GM23338 (cell line): ENCODE data around the gene LYZL6. TPM values are rescaled to one million over a fixed set of nuclear protein-coding genes. Genes with fewer than 3 reads are reported as not detected.

ENCODE experiments used
- ATAC-seq: fragments of 200-7000 bp; cut with Tn5 transposase; 3 replicates; pipeline ENCODE4 v1.9.1; 2020
- DNase-seq: peaks from one replicate; pipeline ENCODE4 v3.0.0-alpha.2; 2015; ENCODE audit warnings: low spot score
- H2AFZ ChIP-seq: fragments of 200-600 bp; sonication (generic); 2 replicates; pipeline ENCODE4 v1.8.0; 2016; ENCODE audit warnings: antibody characterized with exemption, mild to moderate bottlenecking, moderate library complexity
- H3F3A ChIP-seq: fragments of 200-600 bp; sonication (generic); replicated peaks from 2 replicates; pipeline ENCODE4 v1.8.0; 2017; ENCODE audit warnings: antibody characterized with exemption, mixed run types, low read depth
- H3K27ac ChIP-seq: fragments of 200-600 bp; sonication (generic); 2 replicates; pipeline ENCODE4 v1.6.1; 2016; ENCODE audit warnings: low read depth
- H3K27me3 ChIP-seq: fragments of 200-600 bp; sonication (generic); 2 replicates; pipeline ENCODE4 v1.8.0; 2016; ENCODE audit warnings: mild to moderate bottlenecking, mixed run types, moderate library complexity; ENCODE audit not compliant: insufficient read depth
- H3K36me3 ChIP-seq: fragments of 200-600 bp; sonication (generic); 2 replicates; pipeline ENCODE4 v1.8.0; 2016; ENCODE audit warnings: mild to moderate bottlenecking; ENCODE audit not compliant: insufficient read depth
- H3K4me1 ChIP-seq: fragments of 200-600 bp; sonication (generic); 2 replicates; pipeline ENCODE4 v1.8.0; 2016; ENCODE audit warnings: mild to moderate bottlenecking, moderate library complexity; ENCODE audit not compliant: insufficient read depth
- H3K4me2 ChIP-seq: fragments of 200-600 bp; sonication (generic); 2 replicates; pipeline ENCODE4 v1.7.1; 2017; ENCODE audit warnings: mixed run types
- H3K4me3 ChIP-seq: fragments of 200-600 bp; sonication (generic); 2 replicates; pipeline ENCODE4 v1.6.1; 2016; ENCODE audit warnings: mixed run types
- H3K79me2 ChIP-seq: fragments of 200-600 bp; sonication (generic); replicated peaks from 2 replicates; pipeline ENCODE4 v1.8.0; 2017; ENCODE audit warnings: mild to moderate bottlenecking; ENCODE audit not compliant: insufficient read depth
- H3K9me2 ChIP-seq: fragments of 200-600 bp; sonication (generic); 2 replicates; pipeline ENCODE4 v1.8.0; 2017; ENCODE audit not compliant: insufficient read depth
- H4K20me1 ChIP-seq: fragments of 200-600 bp; sonication (generic); replicated peaks from 2 replicates; pipeline ENCODE4 v1.8.0; 2017; ENCODE audit warnings: mild to moderate bottlenecking; ENCODE audit not compliant: insufficient read depth
- H3K27ac Mint-ChIP-seq: 2 replicates; pipeline ENCODE4 v1.8.0; 2020; ENCODE audit warnings: inconsistent platforms, mild to moderate bottlenecking, moderate library complexity, mixed read lengths
- H3K27me3 Mint-ChIP-seq: 3 replicates; pipeline ENCODE4 v1.8.0; 2022; ENCODE audit warnings: low read depth, mild to moderate bottlenecking, moderate library complexity, mixed read lengths, inconsistent platforms; ENCODE audit not compliant: insufficient read depth, poor library complexity
- H3K36me3 Mint-ChIP-seq: 3 replicates; pipeline ENCODE4 v1.8.0; 2021; ENCODE audit warnings: low read depth, mild to moderate bottlenecking, inconsistent platforms, moderate library complexity, mixed read lengths
- H3K4me1 Mint-ChIP-seq: 3 replicates; pipeline ENCODE4 v1.8.0; 2020; ENCODE audit warnings: mild to moderate bottlenecking, inconsistent platforms, mixed read lengths
- H3K4me3 Mint-ChIP-seq: 3 replicates; pipeline ENCODE4 v1.8.0; 2021; ENCODE audit warnings: moderate library complexity, mild to moderate bottlenecking, inconsistent platforms, mixed read lengths
- H3K9me3 Mint-ChIP-seq: 3 replicates; pipeline ENCODE4 v1.8.0; 2020; ENCODE audit warnings: moderate library complexity, mild to moderate bottlenecking, inconsistent platforms, mixed read lengths
- CREB1 ChIP-seq: fragments of 250-450 bp; sonication (Bioruptor Pico); IDR thresholded peaks from 2 replicates; pipeline ENCODE4 v1.5.0; 2020; ENCODE audit warnings: low read depth, mild to moderate bottlenecking, moderate library complexity
- ETS1 ChIP-seq: IDR thresholded peaks from 2 replicates; pipeline ENCODE4 v1.6.1; 2016; ENCODE audit warnings: antibody characterized with exemption
- EZH2 ChIP-seq: fragments of 200-600 bp; sonication (generic); IDR thresholded peaks from one replicate; pipeline ENCODE4 v1.8.0; 2017; ENCODE audit warnings: antibody characterized with exemption, mild to moderate bottlenecking, low read depth; ENCODE audit not compliant: unreplicated experiment
- EZH2phosphoT487 ChIP-seq: fragments of 200-600 bp; sonication (generic); IDR thresholded peaks from one replicate; pipeline ENCODE4 v1.8.1; 2018; ENCODE audit warnings: antibody characterized with exemption; ENCODE audit not compliant: unreplicated experiment
- JUNB ChIP-seq: IDR thresholded peaks from one replicate; pipeline ENCODE4 v1.6.1; 2016; ENCODE audit warnings: antibody characterized with exemption; ENCODE audit not compliant: unreplicated experiment
- POLR2AphosphoS5 ChIP-seq: IDR thresholded peaks from 2 replicates; pipeline ENCODE4 v1.6.1; 2016; ENCODE audit warnings: antibody characterized with exemption, low read depth
- REST ChIP-seq: IDR thresholded peaks from one replicate; pipeline ENCODE4 v1.6.1; 2018; ENCODE audit warnings: antibody characterized with exemption; ENCODE audit not compliant: unreplicated experiment
- STAT1 ChIP-seq: IDR thresholded peaks from one replicate; pipeline ENCODE4 v1.6.1; 2016; ENCODE audit warnings: antibody characterized with exemption; ENCODE audit not compliant: unreplicated experiment
- ZNF114 ChIP-seq: fragments of 250-450 bp; sonication (Bioruptor Pico); IDR thresholded peaks from 2 replicates; pipeline ENCODE4 v1.5.0; 2020; ENCODE audit warnings: mild to moderate bottlenecking, moderate library complexity
- ZNF331 ChIP-seq: fragments of 250-450 bp; sonication (Bioruptor Pico); IDR thresholded peaks from 2 replicates; pipeline ENCODE4 v1.5.0; 2020; ENCODE audit warnings: low read depth, mild to moderate bottlenecking, moderate library complexity
- ZNF462 ChIP-seq: fragments of 250-450 bp; sonication (Bioruptor Pico); IDR thresholded peaks from 2 replicates; pipeline ENCODE4 v1.5.0; 2020; ENCODE audit warnings: mild to moderate bottlenecking, moderate library complexity
- polyA plus RNA-seq: library from polyadenylated mRNA; unstranded; fragments of >200 nt; fragmentation: Nextera tagmentation; extraction: Ambion mirVana; gene quantifications from 2 replicates; pipeline ENCODE4 v1.2.1, GENCODE V29; 2016
- total RNA-seq: library from RNA; depleted of rRNA; stranded (reverse); fragments of >200 nt; shearing (Covaris generic); gene quantifications from 2 replicates; pipeline ENCODE4 v1.2.3, GENCODE V29; 2014

Gene LYZL6
- total and polyA plus RNA-seq, 2 experiments from 2014 or later = not detected

- H3K36me3 ChIP-seq = no peaks in the 10 kb centered on the region
- H3K9me2 ChIP-seq = 0 out of 2 replicates have a peak, but pooled peaks cover 3% of the 10 kb centered on the region
- no peaks in the 10 kb centered on the region for H3K27me3 Mint-ChIP-seq
- H3K79me2 ChIP-seq = no peaks in the 10 kb centered on the region
- H3K9me3 Mint-ChIP-seq = peaks cover 35% of the 10 kb centered on the region
- DNase-seq = no peak
- peaks cover 3% of the 10 kb centered on the region; the same call in 1 of the 3 replicates for H3K4me1 Mint-ChIP-seq
- no peak overlapping the region for H3K4me2 ChIP-seq
- H4K20me1 ChIP-seq = no peaks in the 10 kb centered on the region; the same call in 1 of the 2 replicates
- no peak overlapping the region for H3K27ac Mint-ChIP-seq
- H3K27ac ChIP-seq = no peak overlapping the region
- no peaks in the 10 kb centered on the region for H3F3A ChIP-seq
- no peaks in the 10 kb centered on the region for H3K4me1 ChIP-seq
- no peaks in the 10 kb centered on the region for H3K27me3 ChIP-seq
- no peak overlapping the region for H3K4me3 Mint-ChIP-seq
- ATAC-seq = no peak
- H2AFZ ChIP-seq = no peak overlapping the region
- no peak for TF ChIP-seq ZNF331
- no peak for TF ChIP-seq ZNF114 (CRISPR knock-in tag)
- no peak for TF ChIP-seq STAT1
- no peak for TF ChIP-seq POLR2AphosphoS5
- no peak for TF ChIP-seq CREB1
- no peak for TF ChIP-seq JUNB
- no peak for TF ChIP-seq EZH2
- no peak overlapping the region for H3K4me3 ChIP-seq
- H3K36me3 Mint-ChIP-seq = peaks cover 35% of the 10 kb centered on the region
Measured at GRCh38 chr17:35918665-35919064, 24.8 kb downstream of the LYZL6 start.

GRCh38 chr17:35917519-35918213 is 25.8 kb downstream of the LYZL6 start:
- no peak for TF ChIP-seq ETS1
- no peak for TF ChIP-seq ZNF331
- TF ChIP-seq EZH2phosphoT487 = no peak
- TF ChIP-seq ZNF462 (CRISPR knock-in tag) = no peak
- TF ChIP-seq REST = no peak

More at GRCh38 chr17:35917519-35918213, 25.8 kb downstream of the LYZL6 start:
- H3K27me3 Mint-ChIP-seq = no peaks in the 10 kb centered on the region
- H3K36me3 Mint-ChIP-seq = peaks cover 40% of the 10 kb centered on the region
- peaks cover 45% of the 10 kb centered on the region for H3K9me3 Mint-ChIP-seq
- H3K4me1 Mint-ChIP-seq = peaks cover 2% of the 10 kb centered on the region; the same call in 1 of the 3 replicates
- H2AFZ ChIP-seq = no peak overlapping the region
- no peaks in the 10 kb centered on the region for H3F3A ChIP-seq
- no peak overlapping the region for H3K4me3 Mint-ChIP-seq
- no peak overlapping the region for H3K4me2 ChIP-seq
- no peaks in the 10 kb centered on the region for H3K4me1 ChIP-seq
- H3K27ac Mint-ChIP-seq = no peak overlapping the region
- no peak overlapping the region for H3K27ac ChIP-seq
- DNase-seq (no peak), ATAC-seq (no peak)
- H3K9me2 ChIP-seq = 0 out of 2 replicates have a peak, but pooled peaks cover 3% of the 10 kb centered on the region
- no peak overlapping the region for H3K4me3 ChIP-seq
- H3K36me3 ChIP-seq = no peaks in the 10 kb centered on the region
- no peaks in the 10 kb centered on the region for H3K27me3 ChIP-seq
- no peaks in the 10 kb centered on the region for H3K79me2 ChIP-seq
- no peaks in the 10 kb centered on the region; the same call in 1 of the 2 replicates for H4K20me1 ChIP-seq
